IPS-18c (cell line): ENCODE results near the gene CNTNAP5.

Experiments used
- H3K4me3 ChIP-seq: 2 replicates; pipeline ENCODE4 v1.7.0; 2013; ENCODE audit warnings: low read depth, mild to moderate bottlenecking, low read length, moderate library complexity; ENCODE audit not compliant: insufficient read depth
- H3K9me3 ChIP-seq: one replicate; pipeline ENCODE4 v1.6.1; 2013; ENCODE audit warnings: mild to moderate bottlenecking, low read length, moderate library complexity; ENCODE audit not compliant: control insufficient read depth, insufficient read depth

Gene CNTNAP5

GRCh38 chr2:124572934-124573634, 548.0 kb downstream of the CNTNAP5 start:
- Histone ChIP-seq H3K4me3 (no peak overlapping the region), H3K9me3 (no peaks in the 10 kb centered on the region)

- Histone ChIP-seq H3K9me3 (no peaks in the 10 kb centered on the region), H3K4me3 (no peak overlapping the region)
These were observed 550.4 kb downstream of the CNTNAP5 start for GRCh38 chr2:124575497-124575896.

- Histone ChIP-seq H3K4me3 (no peak overlapping the region), H3K9me3 (no peaks in the 10 kb centered on the region)
These were observed 555.2 kb downstream of the CNTNAP5 start for GRCh38 chr2:124580263-124580662.

GRCh38 chr2:124582387-124582786, 557.3 kb downstream of the CNTNAP5 start:
- Histone ChIP-seq H3K9me3 (no peaks in the 10 kb centered on the region), H3K4me3 (no peak overlapping the region)

- H3K4me3 ChIP-seq: no peak overlapping the region
- no peaks in the 10 kb centered on the region for H3K9me3 ChIP-seq
These were observed 559.5 kb downstream of the CNTNAP5 start for GRCh38 chr2:124584615-124585014.

GRCh38 chr2:124585277-124585676, 560.2 kb downstream of the CNTNAP5 start:
- H3K4me3 ChIP-seq: no peak overlapping the region

GRCh38 chr2:124586210-124586609, 561.1 kb downstream of the CNTNAP5 start:
- H3K9me3 ChIP-seq: no peaks in the 10 kb centered on the region
- no peak overlapping the region for H3K4me3 ChIP-seq

More at GRCh38 chr2:124585277-124585676, 560.2 kb downstream of the CNTNAP5 start:
- no peaks in the 10 kb centered on the region for H3K9me3 ChIP-seq

- Histone ChIP-seq H3K4me3 (no peak overlapping the region), H3K9me3 (no peaks in the 10 kb centered on the region)
These were observed 561.7 kb downstream of the CNTNAP5 start for GRCh38 chr2:124586835-124587234.

GRCh38 chr2:124589971-124590370, 564.9 kb downstream of the CNTNAP5 start:
- no peak overlapping the region for H3K4me3 ChIP-seq
- H3K9me3 ChIP-seq: no peaks in the 10 kb centered on the region

- Histone ChIP-seq H3K4me3 (no peak overlapping the region), H3K9me3 (no peaks in the 10 kb centered on the region)
These were observed 577.7 kb downstream of the CNTNAP5 start for GRCh38 chr2:124602759-124603158.

- no peaks in the 10 kb centered on the region for H3K9me3 ChIP-seq
- no peak overlapping the region for H3K4me3 ChIP-seq
These were observed 579.9 kb downstream of the CNTNAP5 start for GRCh38 chr2:124604940-124605339.

GRCh38 chr2:124607679-124608078, 582.6 kb downstream of the CNTNAP5 start:
- H3K4me3 ChIP-seq: no peak overlapping the region
- H3K9me3 ChIP-seq: no peaks in the 10 kb centered on the region

GRCh38 chr2:124609667-124610066, 584.6 kb downstream of the CNTNAP5 start:
- Histone ChIP-seq H3K4me3 (no peak overlapping the region), H3K9me3 (no peaks in the 10 kb centered on the region)

GRCh38 chr2:124610141-124610540, 585.1 kb downstream of the CNTNAP5 start:
- H3K9me3 ChIP-seq: no peaks in the 10 kb centered on the region
- H3K4me3 ChIP-seq: no peak overlapping the region

GRCh38 chr2:124610866-124611265, 585.8 kb downstream of the CNTNAP5 start:
- H3K9me3 ChIP-seq: no peaks in the 10 kb centered on the region
- H3K4me3 ChIP-seq: no peak overlapping the region

GRCh38 chr2:124623560-124623959, 598.5 kb downstream of the CNTNAP5 start:
- H3K4me3 ChIP-seq: no peak overlapping the region
- H3K9me3 ChIP-seq: no peaks in the 10 kb centered on the region

- no peak overlapping the region for H3K4me3 ChIP-seq
These were observed 600.5 kb downstream of the CNTNAP5 start for GRCh38 chr2:124625561-124625960.

GRCh38 chr2:124626993-124627392, 601.9 kb downstream of the CNTNAP5 start:
- H3K9me3 ChIP-seq: peaks cover 2% of the 10 kb centered on the region
- H3K4me3 ChIP-seq: no peak overlapping the region

More at GRCh38 chr2:124625561-124625960, 600.5 kb downstream of the CNTNAP5 start:
- H3K9me3 ChIP-seq: peaks cover 2% of the 10 kb centered on the region

GRCh38 chr2:124633812-124634211, 608.7 kb downstream of the CNTNAP5 start:
- Histone ChIP-seq H3K9me3 (peaks cover 8% of the 10 kb centered on the region), H3K4me3 (no peak overlapping the region)
